Measurements from ENCODE around the gene SLC25A45.
A peak's percentile ranks its signal among the peaks of the same experiment; 100 is the strongest.
"Not testable (repeated sequence)": the region's sequence is repeated elsewhere in the genome, so short reads cannot be mapped to it uniquely, and the experiment has no call there.

Gene SLC25A45

GRCh38 chr11:65352783-65353182, 29.7 kb downstream of the SLC25A45 start:
- DNase-seq (ENCODE audit: low read depth) = no peak
- TF ChIP-seq CTCF (IDR thresholded peaks at IDR 0.05; ENCODE audit: control insufficient read depth, extremely low read depth, insufficient read depth) = peak; percentile 32; the same call in 1 of the 2 replicates
- no peak overlapping the region for H3K4me3 ChIP-seq (ENCODE audit: low read depth, low read length)

- TF ChIP-seq CTCF (IDR thresholded peaks at IDR 0.05; ENCODE audit: control insufficient read depth, extremely low read depth, insufficient read depth) = no peak
- no peak for DNase-seq (ENCODE audit: low read depth)
- H3K4me3 ChIP-seq (ENCODE audit: low read depth, low read length) = no peak overlapping the region
Measured at GRCh38 chr11:65351511-65351910, 30.9 kb downstream of the SLC25A45 start.

- no peak for DNase-seq (ENCODE audit: low read depth)
- TF ChIP-seq CTCF (IDR thresholded peaks at IDR 0.05; ENCODE audit: control insufficient read depth, extremely low read depth, insufficient read depth) = no peak
- no peak overlapping the region for H3K4me3 ChIP-seq (ENCODE audit: low read depth, low read length)
Measured at GRCh38 chr11:65341856-65342255, 40.6 kb downstream of the SLC25A45 start.

- H3K4me3 ChIP-seq (ENCODE audit: low read depth, low read length) = no peak overlapping the region
- no peak for TF ChIP-seq CTCF (IDR thresholded peaks at IDR 0.05; ENCODE audit: control insufficient read depth, extremely low read depth, insufficient read depth)
- DNase-seq (ENCODE audit: low read depth) = no peak
Measured at GRCh38 chr11:65340226-65340625, 42.2 kb downstream of the SLC25A45 start.

GRCh38 chr11:65338676-65339075, 43.8 kb downstream of the SLC25A45 start:
- no peak overlapping the region for H3K4me3 ChIP-seq (ENCODE audit: low read depth, low read length)
- no peak for DNase-seq (ENCODE audit: low read depth)
- TF ChIP-seq CTCF (IDR thresholded peaks at IDR 0.05; ENCODE audit: control insufficient read depth, extremely low read depth, insufficient read depth) = no peak

- DNase-seq (ENCODE audit: low read depth) = no peak
- peak overlapping the region; percentile 98 for H3K4me3 ChIP-seq (ENCODE audit: low read depth, low read length)
- no peak for TF ChIP-seq CTCF (IDR thresholded peaks at IDR 0.05; ENCODE audit: control insufficient read depth, extremely low read depth, insufficient read depth)
Measured at GRCh38 chr11:65334696-65335295, 47.6 kb downstream of the SLC25A45 start.

- not testable (repeated sequence) for H3K4me3 ChIP-seq (ENCODE audit: low read depth, low read length); DNase-seq (ENCODE audit: low read depth)
Measured at GRCh38 chr11:65332591-65332990, 49.9 kb downstream of the SLC25A45 start.

All from LNCaP clone FGC (cell line).